Mucosa of stomach (tissue), 1 donor: ENCODE data around the gene NDST1.

Experiments used
- H3K27me3 ChIP-seq: one replicate; pipeline ENCODE4 v1.7.0; 2013; ENCODE audit warnings: mild to moderate bottlenecking, low read length; ENCODE audit not compliant: control insufficient read depth, insufficient read depth
- H3K36me3 ChIP-seq: one replicate; pipeline ENCODE4 v1.7.0; 2013; ENCODE audit warnings: low read length; ENCODE audit not compliant: control insufficient read depth, insufficient read depth
- H3K4me1 ChIP-seq: one replicate; pipeline ENCODE4 v1.7.0; 2013; ENCODE audit warnings: mild to moderate bottlenecking, low read length; ENCODE audit not compliant: control insufficient read depth, insufficient read depth
- H3K4me3 ChIP-seq: one replicate; pipeline ENCODE4 v1.7.0; 2013; ENCODE audit warnings: low read length
- H3K9ac ChIP-seq: one replicate; pipeline ENCODE4 v1.7.0; 2013; ENCODE audit warnings: mild to moderate bottlenecking, low read length, moderate library complexity
- H3K9me3 ChIP-seq: one replicate; pipeline ENCODE4 v1.7.0; 2013; ENCODE audit warnings: mild to moderate bottlenecking, low read length, moderate library complexity; ENCODE audit not compliant: control insufficient read depth
- donor health status: Pancreatic carcinoma.

NDST1 gene

GRCh38 chr5:150559701-150560100 lies 51.8 kb downstream of the NDST1 start:
- Histone ChIP-seq H3K4me3 (no peak overlapping the region), H3K4me1 (peaks cover 7% of the 10 kb centered on the region), H3K27me3 (no peaks in the 10 kb centered on the region), H3K9me3 (no peaks in the 10 kb centered on the region), H3K9ac (no peak overlapping the region), H3K36me3 (no peaks in the 10 kb centered on the region)

- Histone ChIP-seq H3K27me3 (no peaks in the 10 kb centered on the region), H3K4me1 (peaks cover 7% of the 10 kb centered on the region), H3K9me3 (no peaks in the 10 kb centered on the region), H3K9ac (no peak overlapping the region), H3K4me3 (no peak overlapping the region), H3K36me3 (no peaks in the 10 kb centered on the region)
Observed at GRCh38 chr5:150560401-150561191, 52.7 kb downstream of the NDST1 start.

GRCh38 chr5:150561192-150561512 lies 53.2 kb downstream of the NDST1 start:
- H3K4me1 ChIP-seq: peaks cover 7% of the 10 kb centered on the region
- H3K9ac ChIP-seq: no peak overlapping the region
- H3K9me3 ChIP-seq: no peaks in the 10 kb centered on the region
- no peak overlapping the region for H3K4me3 ChIP-seq
- H3K36me3 ChIP-seq: no peaks in the 10 kb centered on the region
- no peaks in the 10 kb centered on the region for H3K27me3 ChIP-seq

GRCh38 chr5:150561571-150562275 lies 53.8 kb downstream of the NDST1 start:
- no peaks in the 10 kb centered on the region for H3K36me3 ChIP-seq
- H3K4me1 ChIP-seq: peaks cover 7% of the 10 kb centered on the region
- H3K9me3 ChIP-seq: no peaks in the 10 kb centered on the region
- H3K27me3 ChIP-seq: no peaks in the 10 kb centered on the region
- H3K4me3 ChIP-seq: no peak overlapping the region
- H3K9ac ChIP-seq: peak overlapping the region; percentile 1

GRCh38 chr5:150562832-150563231 lies 54.9 kb downstream of the NDST1 start:
- H3K4me1 ChIP-seq: peaks cover 7% of the 10 kb centered on the region

GRCh38 chr5:150565868-150566267 lies 57.9 kb downstream of the NDST1 start:
- Histone ChIP-seq H3K9me3 (no peaks in the 10 kb centered on the region), H3K9ac (no peak overlapping the region), H3K27me3 (no peaks in the 10 kb centered on the region), H3K4me1 (peaks cover 7% of the 10 kb centered on the region), H3K4me3 (no peak overlapping the region), H3K36me3 (no peaks in the 10 kb centered on the region)

More at GRCh38 chr5:150562832-150563231, 54.9 kb downstream of the NDST1 start:
- H3K9me3 ChIP-seq: no peaks in the 10 kb centered on the region
- H3K9ac ChIP-seq: no peak overlapping the region
- H3K4me3 ChIP-seq: no peak overlapping the region
- no peaks in the 10 kb centered on the region for H3K27me3 ChIP-seq
- no peaks in the 10 kb centered on the region for H3K36me3 ChIP-seq

GRCh38 chr5:150567031-150567717 lies 59.2 kb downstream of the NDST1 start:
- no peaks in the 10 kb centered on the region for H3K4me1 ChIP-seq
- H3K9ac ChIP-seq: no peak overlapping the region
- H3K9me3 ChIP-seq: no peaks in the 10 kb centered on the region
- no peak overlapping the region for H3K4me3 ChIP-seq
- no peaks in the 10 kb centered on the region for H3K36me3 ChIP-seq
- no peaks in the 10 kb centered on the region for H3K27me3 ChIP-seq

GRCh38 chr5:150568663-150569062 lies 60.7 kb downstream of the NDST1 start:
- Histone ChIP-seq H3K9me3 (no peaks in the 10 kb centered on the region), H3K36me3 (no peaks in the 10 kb centered on the region), H3K4me3 (no peak overlapping the region), H3K27me3 (no peaks in the 10 kb centered on the region), H3K9ac (no peak overlapping the region), H3K4me1 (no peaks in the 10 kb centered on the region)

GRCh38 chr5:150570333-150570732 lies 62.4 kb downstream of the NDST1 start:
- no peaks in the 10 kb centered on the region for H3K36me3 ChIP-seq
- no peaks in the 10 kb centered on the region for H3K27me3 ChIP-seq
- H3K4me1 ChIP-seq: no peaks in the 10 kb centered on the region
- H3K4me3 ChIP-seq: no peak overlapping the region
- H3K9me3 ChIP-seq: no peaks in the 10 kb centered on the region
- no peak overlapping the region for H3K9ac ChIP-seq

GRCh38 chr5:150571836-150572235 lies 63.9 kb downstream of the NDST1 start:
- H3K4me1 ChIP-seq: peaks cover 3% of the 10 kb centered on the region
- no peak overlapping the region for H3K4me3 ChIP-seq
- H3K36me3 ChIP-seq: no peaks in the 10 kb centered on the region
- no peaks in the 10 kb centered on the region for H3K27me3 ChIP-seq
- H3K9me3 ChIP-seq: no peaks in the 10 kb centered on the region
- no peak overlapping the region for H3K9ac ChIP-seq

- Histone ChIP-seq H3K36me3 (no peaks in the 10 kb centered on the region), H3K9me3 (no peaks in the 10 kb centered on the region), H3K4me1 (peaks cover 3% of the 10 kb centered on the region), H3K9ac (no peak overlapping the region), H3K27me3 (no peaks in the 10 kb centered on the region), H3K4me3 (no peak overlapping the region)
Observed at GRCh38 chr5:150573216-150573615, 65.3 kb downstream of the NDST1 start.
